HG03060 (cell line): ENCODE data around the gene PCMT1.
"Not testable (repeated sequence)": the region's sequence is repeated elsewhere in the genome, so short reads cannot be mapped to it uniquely, and the experiment has no call there.

Experiments
- ATAC-seq: cut with Tn5 transposase; IDR thresholded peaks from one replicate; pipeline ENCODE4 v1.9.1; 2021; ENCODE audit warnings: low read depth, moderate number of reproducible peaks; ENCODE audit not compliant: unreplicated experiment

The PCMT1 gene

DNA sequence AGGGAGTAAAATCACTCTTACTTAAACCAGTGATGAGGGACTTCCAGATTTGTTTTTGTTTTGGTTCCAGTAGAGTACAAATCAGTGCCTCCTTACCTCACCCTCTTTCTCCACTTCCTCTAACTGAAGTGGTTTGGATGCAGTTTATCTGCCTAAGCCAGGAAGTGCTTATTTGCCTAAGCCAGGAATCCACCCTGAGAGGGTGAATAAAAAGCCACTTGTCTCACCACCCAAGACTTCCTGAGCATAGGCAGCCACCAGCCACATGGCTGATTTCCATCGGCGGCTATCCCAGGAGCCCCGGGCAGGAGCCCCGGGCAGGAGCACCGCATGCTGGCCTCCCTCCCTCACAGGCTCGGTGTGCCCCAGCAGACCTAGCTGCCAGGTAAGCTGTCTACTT lies 102.6 kb downstream of the PCMT1 start:
- no peak for ATAC-seq

DNA sequence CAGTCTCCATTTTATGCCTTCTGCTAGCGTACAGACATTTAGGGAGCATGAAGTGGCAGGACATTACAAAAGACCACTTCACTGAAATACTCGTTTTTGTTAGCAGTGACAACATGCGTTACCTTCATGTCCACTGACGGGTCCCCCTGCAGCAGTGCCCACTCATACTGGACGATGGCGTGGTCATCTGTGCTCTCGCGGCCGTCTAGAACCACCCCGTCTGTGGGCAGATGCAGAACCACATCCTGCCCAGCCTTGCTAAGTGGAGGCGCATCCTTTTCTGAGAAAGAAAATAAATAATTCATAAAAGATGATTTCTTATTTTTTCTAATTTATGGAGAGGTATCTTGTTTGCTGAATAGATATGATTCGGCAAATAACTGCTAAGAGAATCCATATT lies 103.3 kb downstream of the PCMT1 start:
- no peak for ATAC-seq

DNA sequence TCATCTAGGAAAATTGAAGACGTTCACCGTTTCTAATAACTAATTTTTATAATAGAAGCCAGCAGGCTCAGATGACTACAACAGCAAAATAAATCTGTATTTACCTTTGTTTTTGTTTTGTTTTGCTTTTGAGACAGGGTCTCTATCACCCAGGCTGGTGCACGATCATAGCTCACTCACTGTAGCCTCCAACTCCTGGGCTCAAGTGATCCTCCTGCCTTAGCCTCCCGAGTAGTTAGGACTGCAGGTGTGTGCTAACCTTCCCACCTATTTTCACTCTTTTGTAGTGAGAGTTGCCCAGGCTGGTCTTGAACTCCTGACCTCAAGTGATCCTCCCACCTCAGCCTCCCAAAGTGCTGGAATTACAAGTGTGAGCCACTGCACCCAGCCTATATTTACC lies 104.5 kb downstream of the PCMT1 start:
- ATAC-seq = not testable (repeated sequence)

DNA sequence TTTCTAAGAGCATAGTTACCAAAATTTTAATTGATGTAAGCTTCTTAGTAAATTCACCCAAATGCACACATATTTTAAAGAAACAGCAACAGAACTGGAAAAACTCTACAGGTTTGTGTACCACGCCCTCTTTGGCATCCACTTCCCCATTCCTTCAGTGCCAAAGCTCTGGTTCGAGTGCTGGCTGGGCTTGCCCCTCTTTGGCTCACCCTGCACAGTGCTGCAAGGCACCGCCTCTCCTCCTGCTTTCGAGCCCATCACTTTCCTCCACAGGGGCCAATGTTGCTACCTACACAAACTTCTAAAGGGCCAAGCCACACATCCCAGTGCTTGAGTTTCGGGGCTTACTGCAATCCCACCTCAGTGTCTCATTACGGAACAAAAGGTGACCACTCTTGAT lies 105.0 kb downstream of the PCMT1 start:
- no peak for ATAC-seq

DNA sequence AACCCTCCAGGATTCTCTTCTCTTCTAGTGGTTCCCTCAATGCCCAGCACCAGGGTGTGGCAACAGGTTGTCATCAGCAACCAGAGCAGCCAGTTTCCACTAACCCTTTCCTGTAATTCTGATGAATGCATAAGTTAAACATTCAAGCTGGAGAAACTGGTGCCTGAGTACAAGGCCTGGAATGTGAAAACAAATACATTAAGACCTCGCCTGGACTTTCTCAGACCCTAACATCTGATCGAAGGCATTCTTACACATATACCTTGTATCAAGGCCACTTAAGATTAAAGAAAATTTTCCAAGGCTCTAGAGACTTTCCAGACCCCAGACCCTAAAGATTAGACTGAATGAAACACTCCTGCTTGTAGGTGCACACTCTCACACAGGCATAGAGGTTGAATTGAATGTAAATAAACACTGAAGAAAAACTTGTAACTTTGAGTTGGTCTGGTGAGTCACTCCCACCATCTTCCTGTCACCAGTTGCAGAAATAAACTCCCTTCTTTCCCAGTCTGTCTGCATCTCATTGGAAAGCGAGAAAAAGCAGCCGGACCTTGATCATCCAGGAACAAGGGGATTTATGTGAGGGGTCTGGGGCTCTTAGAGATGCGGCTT lies 105.6 kb downstream of the PCMT1 start:
- ATAC-seq = no peak

GRCh38 chr6:149855741-149856140 lies 106.2 kb downstream of the PCMT1 start:
- ATAC-seq = no peak

DNA sequence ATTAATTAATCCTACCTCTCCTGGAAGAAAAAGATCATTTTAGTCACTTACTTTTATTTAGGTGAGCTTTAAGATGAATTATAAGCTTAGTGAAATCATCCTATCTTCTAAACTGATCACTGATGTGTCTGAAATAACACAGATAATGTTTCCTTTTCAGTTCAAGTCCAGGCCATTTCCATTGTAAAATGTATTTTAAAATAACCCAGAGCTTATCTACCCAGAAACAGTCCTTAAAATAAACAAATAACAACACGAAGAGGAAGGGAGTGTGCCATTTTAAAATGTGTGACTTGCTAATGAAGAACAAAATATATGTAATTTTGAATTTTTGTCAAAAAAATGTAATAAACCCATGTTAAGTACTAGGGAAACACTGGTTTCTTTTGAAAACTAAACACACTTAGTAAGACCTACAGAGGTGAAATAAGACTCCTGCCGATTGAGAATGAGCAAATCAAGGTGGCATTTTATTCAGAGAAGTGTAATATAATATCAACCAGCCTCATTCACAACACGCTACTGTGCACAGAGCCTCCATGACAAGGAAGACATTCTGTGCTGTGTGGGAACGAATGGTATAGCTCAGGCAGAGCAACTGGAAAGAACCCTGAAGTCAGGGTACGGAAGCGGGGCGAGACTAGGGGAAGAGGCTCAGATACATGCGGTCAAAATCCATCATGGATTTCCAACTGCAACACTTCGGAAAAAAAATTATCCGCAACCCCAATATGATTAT lies 106.9 kb downstream of the PCMT1 start:
- ATAC-seq = no peak

DNA sequence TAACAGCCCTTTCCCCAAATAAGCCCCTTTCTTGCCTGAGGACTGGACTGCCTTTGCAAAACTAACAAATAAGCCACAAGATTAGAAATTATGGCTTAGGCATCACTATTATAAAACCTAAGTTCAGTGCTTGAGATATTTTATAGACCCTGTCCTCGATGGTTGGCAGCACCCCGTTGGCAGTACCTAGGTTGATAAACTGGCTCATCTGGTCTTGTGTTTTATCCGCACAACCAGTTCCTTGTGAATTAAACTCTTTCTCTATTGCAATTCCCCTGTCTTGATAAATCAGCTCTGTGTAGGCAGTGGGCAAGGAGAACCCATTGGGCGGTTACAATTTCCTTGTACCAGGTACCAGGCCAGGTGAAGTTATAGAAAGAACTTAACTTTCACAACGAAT lies 108.0 kb downstream of the PCMT1 start:
- no peak for ATAC-seq

DNA sequence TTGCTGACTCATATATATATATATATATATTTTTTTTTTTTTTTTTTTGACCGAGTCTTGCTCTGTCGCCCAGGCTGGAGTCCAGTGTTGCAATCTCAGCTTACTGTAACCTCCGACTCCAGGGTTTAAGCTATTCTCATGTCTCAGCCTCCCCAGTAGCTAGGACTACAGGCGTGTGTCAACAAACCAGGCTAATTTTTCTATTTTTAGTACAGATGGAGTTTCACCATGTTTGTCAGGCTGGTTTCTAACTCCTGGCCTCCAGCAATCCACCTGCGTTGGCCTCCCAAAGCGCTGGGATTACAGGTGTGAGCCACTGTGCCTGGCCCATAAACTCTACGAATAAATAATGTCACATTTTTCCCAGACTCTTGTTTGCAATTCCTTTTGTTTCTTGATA lies 109.8 kb downstream of the PCMT1 start:
- no peak for ATAC-seq

- ATAC-seq = no peak
Observed at GRCh38 chr6:149859938-149860337, 110.4 kb downstream of the PCMT1 start.

GRCh38 chr6:149860513-149860833 lies 110.9 kb downstream of the PCMT1 start:
- ATAC-seq = no peak
